PC-3 (cell line): ENCODE results near the gene BNIP3. TPM values are rescaled to one million over a fixed set of nuclear protein-coding genes. Genes with fewer than 3 reads are reported as not detected.

Source experiments
- ATAC-seq: fragments of 200-7000 bp; cut with Tn5 transposase; 2 replicates; pipeline ENCODE4 v1.9.1; 2020; ENCODE audit warnings: mild to moderate bottlenecking, moderate library complexity
- BruUV-seq: library from RNA; stranded (reverse); fragments of 400-500 nt; replicated peaks from 2 replicates; lab custom pipeline; 2021; lab: Mats Ljungman, UMichigan
- CTCF ChIA-PET: fragments of 300-600 bp; sonication (Branson Sonifier 250); formaldehyde crosslinking; loops from one replicate; lab custom pipeline; 2022; ENCODE audit warnings: antibody characterized with exemption; lab: Charles Lee
- POLR2A ChIA-PET: fragments of 300-600 bp; sonication (Branson Sonifier 250); formaldehyde crosslinking; loops from one replicate; lab custom pipeline; 2022; ENCODE audit warnings: antibody characterized with exemption; ENCODE audit not compliant: unreplicated experiment; lab: Charles Lee
- DNase-seq: peaks from one replicate; pipeline ENCODE4 v3.0.0-alpha.2; 2015
- H2AFZ ChIP-seq: fragments of 300-600 bp; sonication (generic); 2 replicates; pipeline ENCODE4 v1.6.0; 2016; ENCODE audit warnings: antibody characterized with exemption, low read length
- H3F3A ChIP-seq: fragments of 300-600 bp; sonication (generic); one replicate; pipeline ENCODE4 v1.6.0; 2017; ENCODE audit warnings: antibody characterized with exemption, low read length, control low read depth, mild to moderate bottlenecking; ENCODE audit not compliant: unreplicated experiment
- H3K27ac ChIP-seq: fragments of 300-600 bp; sonication (generic); 2 replicates; pipeline ENCODE4 v1.5.1; 2016; ENCODE audit warnings: mild to moderate bottlenecking, low read length
- H3K27me3 ChIP-seq: fragments of 300-600 bp; sonication (generic); 2 replicates; pipeline ENCODE4 v1.6.1; 2016; ENCODE audit warnings: low read length, mixed read lengths
- H3K36me3 ChIP-seq: fragments of 300-600 bp; sonication (generic); 2 replicates; pipeline ENCODE4 v1.6.1; 2016; ENCODE audit warnings: low read depth, mixed run types, low read length, mixed read lengths
- H3K4me1 ChIP-seq: fragments of 300-600 bp; sonication (generic); 2 replicates; pipeline ENCODE4 v1.5.1; 2016; ENCODE audit warnings: low read length; ENCODE audit not compliant: insufficient read depth
- H3K4me2 ChIP-seq: fragments of 300-600 bp; sonication (generic); 2 replicates; pipeline ENCODE4 v1.6.0; 2016; ENCODE audit warnings: low read length
- H3K4me3 ChIP-seq: fragments of 300-600 bp; sonication (generic); 2 replicates; pipeline ENCODE4 v1.5.1; 2016; ENCODE audit warnings: mild to moderate bottlenecking, low read length, mixed read lengths
- H3K79me2 ChIP-seq: fragments of 300-600 bp; sonication (generic); 2 replicates; pipeline ENCODE4 v1.6.1; 2017; ENCODE audit warnings: low read length, mixed read lengths
- H3K9ac ChIP-seq: fragments of 300-600 bp; sonication (generic); 2 replicates; pipeline ENCODE4 v1.6.0; 2016; ENCODE audit warnings: mild to moderate bottlenecking, low read length
- H3K9me2 ChIP-seq: fragments of 300-600 bp; sonication (generic); replicated peaks from 2 replicates; pipeline ENCODE4 v1.6.1; 2016; ENCODE audit warnings: mixed run types, low read length, mixed read lengths
- H3K9me3 ChIP-seq: fragments of 300-600 bp; sonication (generic); 2 replicates; pipeline ENCODE4 v1.6.1; 2016; ENCODE audit warnings: low read length, mixed read lengths
- H4K20me1 ChIP-seq: fragments of 300-600 bp; sonication (generic); 2 replicates; pipeline ENCODE4 v1.6.1; 2016; ENCODE audit warnings: low read length, mixed read lengths
- EZH2 ChIP-seq: fragments of 300-600 bp; sonication (generic); IDR thresholded peaks from one replicate; pipeline ENCODE4 v1.6.1; 2017; ENCODE audit warnings: antibody characterized with exemption, mild to moderate bottlenecking, low read length; ENCODE audit not compliant: unreplicated experiment
- EZH2phosphoT487 ChIP-seq: fragments of 300-600 bp; sonication (generic); IDR thresholded peaks from 2 replicates; pipeline ENCODE4 v1.6.1; 2018; ENCODE audit warnings: mild to moderate bottlenecking, antibody characterized with exemption, low read length, borderline replicate concordance
- intact Hi-C: fragments of 100-400 bp; cut with micrococcal nuclease; formaldehyde crosslinking; loops from 2 replicates; pipeline ENCODE4 v1.9.0; 2023
- total RNA-seq: library from RNA; depleted of rRNA; stranded (reverse); fragments of >200 nt; gene quantifications from 2 replicates; pipeline ENCODE4 v1.2.3, GENCODE V29; 2014
- TF ChIP-seq, protein P1 (sequence below): fragments of 300-600 bp; sonication (generic); conservative IDR thresholded peaks from 2 replicates; pipeline ENCODE4 v1.5.1; 2017; ENCODE audit warnings: antibody characterized with exemption, low read depth, mild to moderate bottlenecking, low read length

BNIP3 gene
- total RNA-seq, 1 experiment from 2014 or later = 225 TPM

DNA sequence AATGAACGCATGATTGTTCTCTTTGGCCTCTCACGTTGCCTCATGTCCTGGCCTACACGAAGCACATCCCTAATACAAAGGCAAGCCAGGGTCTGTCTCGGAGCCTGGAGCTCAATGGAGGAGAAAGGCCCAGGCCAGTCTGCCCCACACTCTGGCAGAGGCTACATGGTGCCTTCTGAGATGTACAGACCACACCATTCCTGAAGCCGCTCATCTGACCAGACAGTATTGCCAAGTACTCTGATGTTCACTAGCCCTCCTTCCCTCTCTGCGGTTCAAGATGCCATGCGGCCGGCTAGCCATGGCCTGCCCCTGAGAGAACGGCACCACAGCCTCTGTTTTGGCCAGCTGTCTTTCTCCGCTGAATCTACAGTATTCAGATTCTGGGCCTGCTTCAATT lies 5.9 kb downstream of the BNIP3 start:
- no peak overlapping the region for H3K4me3 ChIP-seq
- no TSS peak for BruUV-seq
- H3K79me2 ChIP-seq = peaks cover 99% of the 10 kb centered on the region
- TF ChIP-seq EZH2phosphoT487 (no peak), EZH2 (no peak)
- no peak overlapping the region for H3K27ac ChIP-seq
- H3K36me3 ChIP-seq = peaks cover 24% of the 10 kb centered on the region
- intact Hi-C loops = no loop called here
- no peak overlapping the region for H2AFZ ChIP-seq
- H3F3A ChIP-seq = no peaks in the 10 kb centered on the region
- H4K20me1 ChIP-seq = peaks cover 83% of the 10 kb centered on the region
- ChIA-PET POLR2A (no interaction called here), CTCF (no interaction called here)
- no peaks in the 10 kb centered on the region for H3K9me2 ChIP-seq
- H3K9me3 ChIP-seq = no peaks in the 10 kb centered on the region
- H3K9ac ChIP-seq = no peak overlapping the region
- no peak overlapping the region for H3K4me2 ChIP-seq
- no peak for ATAC-seq
- no peak for DNase-seq
- no peaks in the 10 kb centered on the region for H3K27me3 ChIP-seq
- H3K4me1 ChIP-seq = peaks cover 18% of the 10 kb centered on the region

DNA sequence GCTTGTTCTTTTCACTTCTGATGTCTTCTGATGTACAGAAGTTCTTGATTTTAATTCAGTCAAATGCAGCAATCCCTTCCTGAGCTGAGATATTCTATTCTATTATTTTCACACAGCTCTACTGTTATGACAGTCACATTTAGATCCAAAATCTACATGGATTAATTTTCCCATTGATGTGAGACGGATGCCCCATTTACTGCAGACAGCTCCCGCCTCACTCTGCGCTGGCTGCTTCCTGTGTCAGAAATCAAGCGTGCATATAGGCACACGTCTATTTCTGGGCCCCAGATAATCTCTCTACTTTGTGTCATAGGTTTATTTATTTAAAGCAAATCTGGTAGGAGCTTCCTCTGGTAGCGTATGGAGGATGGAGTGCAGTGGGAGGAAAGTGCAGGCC lies 6.7 kb downstream of the BNIP3 start:
- Histone ChIP-seq H2AFZ (no peak overlapping the region), H4K20me1 (peaks cover 78% of the 10 kb centered on the region), H3K4me3 (no peak overlapping the region), H3K79me2 (peaks cover 92% of the 10 kb centered on the region), H3K9ac (no peak overlapping the region), H3K27me3 (no peaks in the 10 kb centered on the region), H3F3A (no peaks in the 10 kb centered on the region), H3K4me2 (no peak overlapping the region), H3K9me2 (no peaks in the 10 kb centered on the region), H3K4me1 (peaks cover 18% of the 10 kb centered on the region), H3K36me3 (peaks cover 26% of the 10 kb centered on the region), H3K9me3 (no peaks in the 10 kb centered on the region), H3K27ac (no peak overlapping the region)
- no peak for DNase-seq
- no TSS peak for BruUV-seq
- TF ChIP-seq EZH2 = no peak
- no peak for TF ChIP-seq EZH2phosphoT487
- TF ChIP-seq, protein P1, sequence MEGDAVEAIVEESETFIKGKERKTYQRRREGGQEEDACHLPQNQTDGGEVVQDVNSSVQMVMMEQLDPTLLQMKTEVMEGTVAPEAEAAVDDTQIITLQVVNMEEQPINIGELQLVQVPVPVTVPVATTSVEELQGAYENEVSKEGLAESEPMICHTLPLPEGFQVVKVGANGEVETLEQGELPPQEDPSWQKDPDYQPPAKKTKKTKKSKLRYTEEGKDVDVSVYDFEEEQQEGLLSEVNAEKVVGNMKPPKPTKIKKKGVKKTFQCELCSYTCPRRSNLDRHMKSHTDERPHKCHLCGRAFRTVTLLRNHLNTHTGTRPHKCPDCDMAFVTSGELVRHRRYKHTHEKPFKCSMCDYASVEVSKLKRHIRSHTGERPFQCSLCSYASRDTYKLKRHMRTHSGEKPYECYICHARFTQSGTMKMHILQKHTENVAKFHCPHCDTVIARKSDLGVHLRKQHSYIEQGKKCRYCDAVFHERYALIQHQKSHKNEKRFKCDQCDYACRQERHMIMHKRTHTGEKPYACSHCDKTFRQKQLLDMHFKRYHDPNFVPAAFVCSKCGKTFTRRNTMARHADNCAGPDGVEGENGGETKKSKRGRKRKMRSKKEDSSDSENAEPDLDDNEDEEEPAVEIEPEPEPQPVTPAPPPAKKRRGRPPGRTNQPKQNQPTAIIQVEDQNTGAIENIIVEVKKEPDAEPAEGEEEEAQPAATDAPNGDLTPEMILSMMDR = no peak
- ChIA-PET POLR2A (no interaction called here), CTCF (no interaction called here)
- intact Hi-C loops = no loop called here
- ATAC-seq = no peak

DNA sequence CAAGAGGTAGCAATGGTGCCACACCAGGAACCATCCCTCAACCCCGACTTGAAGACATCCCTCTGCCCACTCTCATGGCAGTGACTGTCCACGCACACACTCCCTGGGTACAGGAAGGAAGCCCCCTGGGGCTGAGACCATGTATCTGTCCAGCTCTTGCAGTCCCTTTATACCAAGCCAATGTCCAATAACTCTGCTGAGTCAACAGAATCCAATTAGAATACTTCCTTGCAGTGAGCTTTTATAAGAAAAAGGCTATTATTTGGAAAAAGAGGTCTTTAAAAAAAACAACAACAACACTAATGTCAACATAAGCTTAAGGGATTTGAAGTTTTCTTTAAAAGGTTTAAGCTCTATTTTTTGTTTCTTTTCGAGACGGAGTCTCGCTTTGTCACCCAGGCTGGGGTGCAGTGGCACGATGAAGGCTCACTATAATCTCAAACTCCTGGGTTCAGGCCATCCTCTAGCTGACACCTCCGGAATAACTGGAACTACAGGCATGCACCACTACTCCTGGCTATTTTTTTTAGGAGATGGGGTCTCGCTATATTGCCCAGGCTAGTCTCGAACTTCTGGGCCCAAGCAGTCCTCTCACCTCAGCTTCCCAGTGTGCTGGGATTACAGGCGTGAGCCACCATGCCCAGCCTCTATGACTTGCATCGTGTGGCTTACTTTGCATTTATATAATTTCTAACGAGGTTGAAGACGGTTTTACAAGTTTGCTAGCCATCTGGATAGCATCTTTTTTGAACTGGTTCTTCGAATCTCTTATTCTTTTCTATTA lies 7.5 kb downstream of the BNIP3 start:
- Histone ChIP-seq H3F3A (no peaks in the 10 kb centered on the region), H3K79me2 (peaks cover 84% of the 10 kb centered on the region), H3K9me3 (no peaks in the 10 kb centered on the region), H3K4me3 (no peak overlapping the region), H3K36me3 (peaks cover 26% of the 10 kb centered on the region), H2AFZ (no peak overlapping the region), H3K4me2 (no peak overlapping the region), H3K9me2 (no peaks in the 10 kb centered on the region), H3K27ac (no peak overlapping the region), H4K20me1 (peaks cover 71% of the 10 kb centered on the region), H3K9ac (no peak overlapping the region), H3K4me1 (peaks cover 15% of the 10 kb centered on the region), H3K27me3 (no peaks in the 10 kb centered on the region)
- intact Hi-C loops = no loop called here
- DNase-seq (no peak), ATAC-seq (no peak)
- no TSS peak for BruUV-seq
- no peak for TF ChIP-seq EZH2phosphoT487
- CTCF ChIA-PET = no interaction called here
- POLR2A ChIA-PET = no interaction called here
